ENCODE data around the gene ZSCAN26.

ZSCAN26 gene

DNA sequence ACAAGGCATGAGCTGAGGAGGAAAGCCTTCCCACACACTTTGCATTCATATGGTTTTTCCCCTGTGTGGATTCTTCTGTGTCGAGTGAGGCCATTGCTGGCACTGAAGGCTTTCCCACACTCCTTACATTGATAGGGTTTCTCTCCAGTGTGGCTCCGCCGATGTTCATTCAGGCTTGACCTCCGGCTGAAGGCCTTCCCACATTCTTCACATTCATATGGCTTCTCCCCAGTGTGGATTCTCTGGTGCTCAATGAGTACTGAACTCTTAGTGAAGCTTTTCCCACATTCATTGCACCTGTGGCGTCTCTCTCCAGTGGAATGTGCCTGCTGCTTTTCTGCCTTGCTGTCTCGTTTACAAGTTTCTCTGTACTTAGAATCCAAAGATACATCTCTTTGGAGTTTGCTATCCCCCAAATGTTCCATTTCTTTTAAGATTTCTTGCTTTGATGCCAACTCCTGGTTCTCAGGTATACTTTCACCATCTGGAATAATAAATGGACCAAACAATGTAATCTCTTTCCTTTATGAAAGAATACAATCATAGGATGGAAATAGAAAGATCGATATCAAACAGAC, 59.5 kb downstream of the ZSCAN26 start:
- DNase-seq = no peak
